Stimulated activated naive CD4-positive, alpha-beta T cell treated with Interleukin-2 at 50 U/mL for 16 hours (primary cell): ENCODE measurements around the gene FNDC8.
"Not testable (repeated sequence)": the region's sequence is repeated elsewhere in the genome, so short reads cannot be mapped to it uniquely, and the experiment has no call there.

Source experiments
- DNase-seq: peaks from one replicate; lab custom pipeline; 2025; lab: John Stamatoyannopoulos, UW

FNDC8 gene

GRCh38 chr17:35144840-35145239, 23.4 kb downstream of the FNDC8 start:
- DNase-seq: no peak

GRCh38 chr17:35146214-35146833, 24.9 kb downstream of the FNDC8 start:
- no peak for DNase-seq

GRCh38 chr17:35147375-35147905, 26.0 kb downstream of the FNDC8 start, which contains the start of gene UNC45B:
TSS of gene UNC45B (plus strand) at chr17:35147817. CDS start at chr17:35148264, 447 bp downstream.
- DNase-seq: no peak

- no peak for DNase-seq
Observed at GRCh38 chr17:35148144-35148543, 26.7 kb downstream of the FNDC8 start.

GRCh38 chr17:35149941-35150340, 28.5 kb downstream of the FNDC8 start:
- DNase-seq: no peak

- DNase-seq: not testable (repeated sequence)
Observed at GRCh38 chr17:35151080-35151479, 29.7 kb downstream of the FNDC8 start.

GRCh38 chr17:35152421-35153140, 31.2 kb downstream of the FNDC8 start:
- DNase-seq: no peak

GRCh38 chr17:35154196-35155165, 33.1 kb downstream of the FNDC8 start:
- no peak for DNase-seq

- DNase-seq: no peak
Observed at GRCh38 chr17:35155246-35155645, 33.8 kb downstream of the FNDC8 start.

GRCh38 chr17:35159940-35160339, 38.5 kb downstream of the FNDC8 start:
- DNase-seq: no peak

- DNase-seq: peak; percentile 22
Observed at GRCh38 chr17:35160354-35161201, 39.2 kb downstream of the FNDC8 start.

- no peak for DNase-seq
Observed at GRCh38 chr17:35161281-35161761, 39.9 kb downstream of the FNDC8 start.

GRCh38 chr17:35162755-35163154, 41.3 kb downstream of the FNDC8 start:
- no peak for DNase-seq

GRCh38 chr17:35163886-35164285, 42.5 kb downstream of the FNDC8 start:
- no peak for DNase-seq

GRCh38 chr17:35164716-35165115, 43.3 kb downstream of the FNDC8 start:
- DNase-seq: no peak

GRCh38 chr17:35166526-35166925, 45.1 kb downstream of the FNDC8 start:
- no peak for DNase-seq

- DNase-seq: no peak
Observed at GRCh38 chr17:35167046-35167445, 45.6 kb downstream of the FNDC8 start.

- no peak for DNase-seq
Observed at GRCh38 chr17:35167666-35168065, 46.3 kb downstream of the FNDC8 start.

- DNase-seq: no peak
Observed at GRCh38 chr17:35169835-35170363, 48.5 kb downstream of the FNDC8 start.

GRCh38 chr17:35170968-35171771, 49.8 kb downstream of the FNDC8 start:
- no peak for DNase-seq
